Measurements from ENCODE around the gene GNG2.

GNG2 gene

DNA sequence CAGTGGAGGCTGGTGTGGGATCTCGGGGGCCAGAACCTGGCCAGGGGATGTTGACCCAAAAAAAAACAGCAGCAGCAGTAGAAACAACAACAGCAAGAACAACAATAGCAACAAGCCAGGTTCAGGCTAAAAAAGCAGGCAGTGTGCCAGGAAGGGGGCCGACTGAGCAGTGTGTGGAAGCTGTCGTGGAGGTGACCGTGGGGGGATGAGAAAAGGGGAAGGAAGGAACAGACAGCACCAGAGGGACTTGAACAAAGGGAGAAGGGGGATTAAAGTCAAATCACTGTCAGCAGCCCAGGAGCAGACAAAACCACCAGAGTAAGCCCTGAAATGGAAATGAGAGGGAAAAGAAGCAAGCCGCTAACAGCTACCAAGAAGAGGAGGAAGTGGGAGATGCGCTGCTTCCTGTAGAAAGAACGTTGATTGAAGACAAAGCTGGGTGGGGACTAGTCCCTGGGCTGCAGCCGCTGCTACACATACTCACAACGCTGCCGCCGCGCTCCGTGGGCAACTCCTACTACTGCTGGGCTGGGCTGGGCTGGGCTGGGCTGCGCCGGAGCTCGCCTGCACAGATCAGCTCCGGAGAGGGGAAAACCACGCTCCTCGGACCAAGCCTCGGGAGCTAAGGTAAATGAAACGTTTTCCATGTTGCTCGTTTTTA, at the start of gene GNG2:
Gene GNG2, plus strand, starts transcription at position 449 of the 661 bp plus-strand sequence. CDS start 90,067 bp downstream, outside the sequence.
- TF ChIP-seq, protein P1, sequence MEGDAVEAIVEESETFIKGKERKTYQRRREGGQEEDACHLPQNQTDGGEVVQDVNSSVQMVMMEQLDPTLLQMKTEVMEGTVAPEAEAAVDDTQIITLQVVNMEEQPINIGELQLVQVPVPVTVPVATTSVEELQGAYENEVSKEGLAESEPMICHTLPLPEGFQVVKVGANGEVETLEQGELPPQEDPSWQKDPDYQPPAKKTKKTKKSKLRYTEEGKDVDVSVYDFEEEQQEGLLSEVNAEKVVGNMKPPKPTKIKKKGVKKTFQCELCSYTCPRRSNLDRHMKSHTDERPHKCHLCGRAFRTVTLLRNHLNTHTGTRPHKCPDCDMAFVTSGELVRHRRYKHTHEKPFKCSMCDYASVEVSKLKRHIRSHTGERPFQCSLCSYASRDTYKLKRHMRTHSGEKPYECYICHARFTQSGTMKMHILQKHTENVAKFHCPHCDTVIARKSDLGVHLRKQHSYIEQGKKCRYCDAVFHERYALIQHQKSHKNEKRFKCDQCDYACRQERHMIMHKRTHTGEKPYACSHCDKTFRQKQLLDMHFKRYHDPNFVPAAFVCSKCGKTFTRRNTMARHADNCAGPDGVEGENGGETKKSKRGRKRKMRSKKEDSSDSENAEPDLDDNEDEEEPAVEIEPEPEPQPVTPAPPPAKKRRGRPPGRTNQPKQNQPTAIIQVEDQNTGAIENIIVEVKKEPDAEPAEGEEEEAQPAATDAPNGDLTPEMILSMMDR (IDR thresholded peaks at IDR 0.05; ENCODE audit: control insufficient read depth, insufficient read depth, low read depth, low read length, missing control alignments) = no peak
- DNase-seq (ENCODE audit: low read depth) = no peak
- peak within 1 kb of the TSS; percentile 42 for H3K4me3 ChIP-seq (ENCODE audit: control insufficient read depth, low read depth, low read length)

DNA sequence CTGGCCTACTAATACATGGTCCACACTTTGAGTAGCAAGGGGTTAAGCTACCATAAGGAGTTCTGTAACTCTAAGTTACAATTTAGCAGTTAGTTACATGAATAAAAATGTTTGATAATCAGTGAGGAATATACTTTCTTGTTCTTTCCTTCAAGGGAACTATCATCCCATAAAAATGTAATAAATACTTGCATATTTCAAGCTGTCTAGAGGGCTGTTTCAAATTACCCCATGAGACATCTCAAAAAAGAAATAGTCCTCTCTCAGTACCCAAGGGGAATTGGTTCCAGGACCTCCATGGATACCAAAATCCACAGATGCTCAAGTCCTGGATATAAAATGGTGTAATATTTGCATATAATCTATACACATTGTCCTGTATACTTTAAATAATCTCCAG, 48.7 kb upstream of the GNG2 start:
- H3K4me3 ChIP-seq (ENCODE audit: control insufficient read depth, low read depth, low read length) = no peak overlapping the region
- no peak for DNase-seq (ENCODE audit: low read depth)
- TF ChIP-seq, protein P1 (IDR thresholded peaks at IDR 0.05; ENCODE audit: control insufficient read depth, insufficient read depth, low read depth, low read length, missing control alignments) = no peak

DNA sequence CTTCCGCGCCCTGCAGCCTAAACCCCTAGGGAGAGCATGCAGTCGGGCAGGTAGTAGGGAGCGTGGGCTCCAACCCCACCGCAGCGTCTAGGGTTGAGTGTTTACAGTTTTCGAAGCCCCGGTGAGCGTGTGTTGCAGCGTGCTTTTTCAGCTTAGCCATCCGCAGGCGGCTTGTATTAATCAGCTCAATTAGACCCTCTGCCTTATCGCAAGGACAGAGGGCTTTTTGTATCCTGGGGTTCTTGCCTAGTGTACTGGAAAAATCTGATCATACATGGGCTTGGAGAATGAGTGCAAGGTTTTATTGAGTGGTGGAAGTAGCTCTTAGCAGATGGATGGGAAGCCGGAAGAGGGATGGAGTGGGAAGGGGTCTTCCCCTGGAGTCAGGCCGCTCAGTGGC, 44.4 kb upstream of the GNG2 start:
- H3K4me3 ChIP-seq (ENCODE audit: control insufficient read depth, low read depth, low read length) = no peak overlapping the region
- TF ChIP-seq, protein P1 (IDR thresholded peaks at IDR 0.05; ENCODE audit: control insufficient read depth, insufficient read depth, low read depth, low read length, missing control alignments) = no peak
- DNase-seq (ENCODE audit: low read depth) = no peak

DNA sequence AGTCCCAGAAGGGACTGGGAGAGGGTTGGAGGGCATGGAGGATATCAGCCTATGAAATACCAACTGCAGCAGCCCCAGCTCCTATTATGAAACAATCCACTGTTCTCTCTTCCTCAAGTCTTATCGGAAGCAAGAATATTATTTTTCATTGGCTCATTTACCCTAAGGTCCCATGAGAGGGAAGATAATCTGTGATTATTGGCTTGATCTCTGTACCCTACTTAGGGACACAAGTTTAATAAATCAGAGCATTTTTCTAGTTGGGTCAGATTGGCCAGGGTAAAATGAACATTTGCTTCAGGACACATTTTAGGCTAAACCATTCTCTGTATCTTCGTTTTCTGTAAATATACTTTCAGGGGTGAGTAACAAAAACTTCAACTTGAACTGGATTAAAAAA, 43.1 kb upstream of the GNG2 start:
- no peak overlapping the region for H3K4me3 ChIP-seq (ENCODE audit: control insufficient read depth, low read depth, low read length)
- no peak for DNase-seq (ENCODE audit: low read depth)
- TF ChIP-seq, protein P1 (IDR thresholded peaks at IDR 0.05; ENCODE audit: control insufficient read depth, insufficient read depth, low read depth, low read length, missing control alignments) = no peak

DNA sequence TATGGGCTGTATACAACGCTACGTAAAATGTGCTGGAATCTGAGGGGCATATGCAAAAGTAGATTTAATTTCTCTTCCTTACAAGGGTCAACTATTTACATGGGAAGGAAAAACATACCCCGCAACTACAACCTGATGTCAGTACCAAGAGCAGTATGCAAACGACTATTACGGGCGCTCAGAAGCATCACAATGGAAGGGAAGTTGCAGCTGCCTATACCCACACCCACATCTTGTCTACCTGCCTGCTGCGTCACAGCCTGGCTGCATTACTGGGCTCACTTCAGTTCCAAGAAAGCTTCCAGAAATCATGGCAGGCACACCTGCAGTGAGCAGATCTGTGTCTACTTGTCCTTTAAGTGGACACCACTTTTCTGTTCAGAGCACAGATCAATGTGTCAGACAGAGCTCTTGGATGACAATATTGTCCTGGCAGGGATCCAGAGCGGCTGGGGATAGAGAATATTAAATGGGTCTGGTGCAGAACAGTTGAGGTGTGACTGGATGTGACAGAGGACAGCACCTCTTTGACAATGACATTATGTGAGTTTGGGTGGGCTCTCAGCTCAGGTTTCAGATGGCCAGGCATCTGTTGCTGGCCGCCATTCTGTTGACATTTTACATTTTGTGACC, 41.5 kb upstream of the GNG2 start:
- TF ChIP-seq, protein P1 (IDR thresholded peaks at IDR 0.05; ENCODE audit: control insufficient read depth, insufficient read depth, low read depth, low read length, missing control alignments) = no peak
- no peak for DNase-seq (ENCODE audit: low read depth)
- H3K4me3 ChIP-seq (ENCODE audit: control insufficient read depth, low read depth, low read length) = no peak overlapping the region

DNA sequence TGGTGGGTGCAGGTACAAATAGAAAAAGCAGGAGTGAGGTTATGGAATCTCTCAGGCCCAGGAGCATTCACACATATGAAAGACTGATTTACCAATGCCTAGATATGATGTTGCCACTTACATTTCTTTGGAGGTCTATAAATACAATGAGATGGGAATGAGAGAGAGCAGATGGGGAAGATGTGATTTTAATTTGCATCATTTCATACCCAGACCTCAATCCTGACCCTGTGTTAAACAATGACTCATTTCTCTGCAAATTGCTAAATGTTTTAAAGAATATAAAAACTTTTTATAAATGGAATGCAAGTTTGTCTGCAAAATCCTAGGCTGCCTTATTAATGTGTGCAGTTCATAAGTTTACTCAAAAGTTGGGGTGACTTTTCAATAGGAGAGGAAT, 38.6 kb upstream of the GNG2 start:
- TF ChIP-seq, protein P1 (IDR thresholded peaks at IDR 0.05; ENCODE audit: control insufficient read depth, insufficient read depth, low read depth, low read length, missing control alignments) = no peak
- peak; percentile 66 for DNase-seq (ENCODE audit: low read depth)
- H3K4me3 ChIP-seq (ENCODE audit: control insufficient read depth, low read depth, low read length) = no peak overlapping the region

Measured in AG09309 (cell line).